ENCODE data around the gene KRT77. TPM values are rescaled to one million over a fixed set of nuclear protein-coding genes. Genes with fewer than 3 reads are reported as not detected.

KRT77 gene
- total and polyA plus RNA-seq, 10 of the 15 experiments (the other 5 are each of a cell fraction or from before 2014, with no cell fraction given): not detected

DNA sequence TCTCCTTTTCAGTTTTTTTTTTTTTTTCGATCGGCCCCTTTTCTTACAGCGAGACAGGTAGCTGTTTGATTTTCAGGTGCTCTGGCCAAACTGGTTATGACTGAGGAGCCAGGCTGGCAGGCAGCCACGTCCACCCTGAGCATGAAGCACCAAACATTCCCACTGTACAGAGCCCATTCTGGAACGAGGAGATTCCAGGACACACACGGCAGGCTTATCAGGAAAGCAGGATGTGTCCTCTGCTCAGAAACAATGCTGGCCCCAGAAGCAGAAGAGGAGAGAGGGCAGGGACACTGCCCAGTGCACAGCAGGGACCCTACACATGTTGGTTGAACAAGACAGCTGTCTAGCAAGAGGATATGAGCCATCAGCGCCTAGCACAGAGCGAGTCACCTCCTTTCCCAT is 47.6 kb downstream of the KRT77 start:
- Histone ChIP-seq H3K79me2 (ENCODE audit: control insufficient read depth, insufficient read depth, low read length) (no peaks in the 10 kb centered on the region), H3K27me3 (replicated peaks in 1 of 2; ENCODE audit: control insufficient read depth in 2 of 2, insufficient read depth in 2 of 2, low read length in 1 of 2) (peaks cover 3 to 6% of the 10 kb centered on the region in 2 experiments; a peak in 2 of 4 replicates), H3K4me2 (ENCODE audit: control insufficient read depth, insufficient read depth) (no peak overlapping the region), H3K9ac (ENCODE audit: control insufficient read depth, insufficient read depth, low read length) (no peak overlapping the region), H3K36me3 (ENCODE audit: control insufficient read depth in 2 of 2, insufficient read depth in 2 of 2, low read length in 1 of 2) (no peaks in the 10 kb centered on the region), H3K27ac (ENCODE audit: control insufficient read depth, insufficient read depth) (no peak overlapping the region), H3K4me1 (ENCODE audit: control insufficient read depth, insufficient read depth, low read length) (no peaks in the 10 kb centered on the region), H2AFZ (ENCODE audit: control insufficient read depth, low read depth, low read length) (no peak overlapping the region), H4K20me1 (ENCODE audit: control insufficient read depth, insufficient read depth) (no peaks in the 10 kb centered on the region), H3K9me3 (replicated peaks; ENCODE audit: control insufficient read depth, insufficient read depth, low read length) (no peaks in the 10 kb centered on the region), H3K4me3 (no peak overlapping the region)
- ChIA-PET RAD21 (ENCODE audit: unreplicated experiment) (no interaction called here), CTCF (no interaction called here), SMC1A (ENCODE audit: uncharacterized antibody, unreplicated experiment) (no interaction called here), POLR2A (interaction anchor here (0.6 kb wide), 1 partner anchor 727 kb away, joined by 7 read pairs; no protein-coding TSS in a partner anchor)
- no peak for TF ChIP-seq RCOR1 (conservative IDR thresholded peaks at IDR 0.05; ENCODE audit: low read depth, low read length)
- no peak for TF ChIP-seq RBBP5 (conservative IDR thresholded peaks at IDR 0.05)
- no peak for TF ChIP-seq JUNB (IDR thresholded peaks at IDR 0.05)
- TF ChIP-seq, protein P1, sequence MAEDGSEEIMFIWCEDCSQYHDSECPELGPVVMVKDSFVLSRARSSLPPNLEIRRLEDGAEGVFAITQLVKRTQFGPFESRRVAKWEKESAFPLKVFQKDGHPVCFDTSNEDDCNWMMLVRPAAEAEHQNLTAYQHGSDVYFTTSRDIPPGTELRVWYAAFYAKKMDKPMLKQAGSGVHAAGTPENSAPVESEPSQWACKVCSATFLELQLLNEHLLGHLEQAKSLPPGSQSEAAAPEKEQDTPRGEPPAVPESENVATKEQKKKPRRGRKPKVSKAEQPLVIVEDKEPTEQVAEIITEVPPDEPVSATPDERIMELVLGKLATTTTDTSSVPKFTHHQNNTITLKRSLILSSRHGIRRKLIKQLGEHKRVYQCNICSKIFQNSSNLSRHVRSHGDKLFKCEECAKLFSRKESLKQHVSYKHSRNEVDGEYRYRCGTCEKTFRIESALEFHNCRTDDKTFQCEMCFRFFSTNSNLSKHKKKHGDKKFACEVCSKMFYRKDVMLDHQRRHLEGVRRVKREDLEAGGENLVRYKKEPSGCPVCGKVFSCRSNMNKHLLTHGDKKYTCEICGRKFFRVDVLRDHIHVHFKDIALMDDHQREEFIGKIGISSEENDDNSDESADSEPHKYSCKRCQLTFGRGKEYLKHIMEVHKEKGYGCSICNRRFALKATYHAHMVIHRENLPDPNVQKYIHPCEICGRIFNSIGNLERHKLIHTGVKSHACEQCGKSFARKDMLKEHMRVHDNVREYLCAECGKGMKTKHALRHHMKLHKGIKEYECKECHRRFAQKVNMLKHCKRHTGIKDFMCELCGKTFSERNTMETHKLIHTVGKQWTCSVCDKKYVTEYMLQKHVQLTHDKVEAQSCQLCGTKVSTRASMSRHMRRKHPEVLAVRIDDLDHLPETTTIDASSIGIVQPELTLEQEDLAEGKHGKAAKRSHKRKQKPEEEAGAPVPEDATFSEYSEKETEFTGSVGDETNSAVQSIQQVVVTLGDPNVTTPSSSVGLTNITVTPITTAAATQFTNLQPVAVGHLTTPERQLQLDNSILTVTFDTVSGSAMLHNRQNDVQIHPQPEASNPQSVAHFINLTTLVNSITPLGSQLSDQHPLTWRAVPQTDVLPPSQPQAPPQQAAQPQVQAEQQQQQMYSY (CRISPR knock-in tag; IDR thresholded peaks at IDR 0.05): no peak
- no peak for TF ChIP-seq HDGF (IDR thresholded peaks at IDR 0.05)
- BruUV-seq (replicated peaks): no TSS peak
- ATAC-seq (no peak), FAIRE-seq (no peak), DNase-seq (ENCODE audit: low read depth, low spot score) (no peak)
- intact Hi-C loops (cut with micrococcal nuclease; ENCODE audit: unreplicated experiment): no loop called here
- 25% methylated on average over 8 of the region's 8 CpGs for WGBS (ENCODE audit: insufficient coverage, insufficient replicate concordance, low lambda C conversion rate, missing lambda C conversion rate)
- in situ Hi-C loops (cut with MboI): no loop called here

All from GM12878 (cell line).